NOMO-1 (cell line): ENCODE measurements around the gene STXBP5.

ENCODE experiments used
- DNase-seq, 2 experiments: peaks; one replicate each; lab custom pipeline; 2025; ENCODE audit not compliant: unreplicated experiment in 2 of 2; lab: John Stamatoyannopoulos, UW

Gene STXBP5

DNA sequence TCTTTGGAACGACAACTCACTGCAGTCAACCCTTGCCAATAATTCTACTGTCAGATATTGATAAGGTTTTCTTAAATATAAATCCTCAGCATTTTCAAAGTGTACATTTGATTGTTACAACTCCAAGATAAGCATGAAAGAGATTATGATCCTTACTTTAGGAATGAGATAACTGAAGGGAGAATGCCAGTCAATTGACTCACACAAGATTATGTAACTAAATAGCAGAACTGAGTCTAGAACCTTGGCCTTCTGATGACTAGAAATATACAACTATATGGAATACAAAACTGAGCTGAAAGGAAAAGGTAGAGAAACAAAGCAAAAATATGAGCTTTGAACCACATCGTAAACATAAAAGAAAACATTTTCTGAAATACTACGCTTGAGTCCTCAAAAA lies 26.9 kb upstream of the STXBP5 start:
- no peak for DNase-seq

GRCh38 chr6:147178355-147178754 lies 25.9 kb upstream of the STXBP5 start:
- DNase-seq = no peak

DNA sequence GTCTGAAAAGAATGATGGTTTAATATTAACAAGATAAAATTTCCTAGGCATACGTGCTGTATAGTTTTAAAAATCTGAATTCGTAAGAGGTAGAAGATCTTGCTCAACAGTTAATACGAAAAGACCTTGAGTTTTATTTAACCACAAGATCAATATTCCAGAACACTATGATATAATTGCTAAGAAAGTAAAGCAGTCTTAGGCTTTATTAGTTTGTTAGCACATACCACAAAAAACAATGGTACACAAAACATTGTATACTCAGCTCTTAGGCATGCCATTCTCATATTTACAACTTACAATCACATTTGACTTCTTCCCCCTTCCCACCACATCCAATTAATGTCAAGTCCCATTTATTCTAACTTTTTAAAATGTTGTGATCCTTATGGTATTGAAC lies 24.4 kb upstream of the STXBP5 start:
- no peak for DNase-seq

DNA sequence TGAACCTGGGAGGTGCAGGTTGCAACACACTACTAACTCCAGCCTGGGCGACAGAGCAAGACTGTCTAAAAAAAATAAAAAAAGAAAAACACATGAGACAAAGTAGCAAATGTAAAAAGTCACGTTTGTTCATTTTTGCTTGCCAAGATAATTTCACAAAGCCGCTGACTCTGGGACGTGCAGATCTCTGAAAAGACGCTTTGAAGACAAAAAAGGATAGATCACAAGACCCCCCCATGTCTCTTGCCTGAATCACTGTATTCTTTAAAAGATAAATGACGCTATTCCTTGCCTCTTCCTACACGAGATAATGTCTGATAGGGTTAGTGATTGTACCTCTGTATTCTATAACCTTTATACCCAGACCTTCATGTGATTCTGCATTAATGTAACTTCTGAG lies 23.3 kb upstream of the STXBP5 start:
- DNase-seq = no peak

GRCh38 chr6:147184379-147184778 lies 19.8 kb upstream of the STXBP5 start:
- no peak for DNase-seq

DNA sequence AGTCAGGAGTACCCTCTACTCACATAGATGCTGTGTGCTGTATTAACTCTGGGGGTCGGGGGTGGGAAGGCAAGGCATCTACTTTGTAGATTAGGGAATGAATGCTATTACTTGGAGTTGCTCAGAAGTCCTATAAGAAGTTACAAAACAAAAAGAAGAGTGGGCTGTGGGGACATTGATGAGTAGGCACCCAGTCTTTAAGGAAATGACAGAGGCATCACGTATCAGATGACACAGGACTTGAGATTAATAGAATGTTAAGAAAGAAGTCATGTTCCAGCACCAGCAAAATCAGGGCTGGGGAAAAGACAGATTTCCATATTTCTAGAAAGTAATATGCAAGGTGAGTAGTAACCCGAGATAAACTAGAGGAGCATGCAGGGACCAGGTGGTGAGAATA lies 19.0 kb upstream of the STXBP5 start:
- DNase-seq = no peak

DNA sequence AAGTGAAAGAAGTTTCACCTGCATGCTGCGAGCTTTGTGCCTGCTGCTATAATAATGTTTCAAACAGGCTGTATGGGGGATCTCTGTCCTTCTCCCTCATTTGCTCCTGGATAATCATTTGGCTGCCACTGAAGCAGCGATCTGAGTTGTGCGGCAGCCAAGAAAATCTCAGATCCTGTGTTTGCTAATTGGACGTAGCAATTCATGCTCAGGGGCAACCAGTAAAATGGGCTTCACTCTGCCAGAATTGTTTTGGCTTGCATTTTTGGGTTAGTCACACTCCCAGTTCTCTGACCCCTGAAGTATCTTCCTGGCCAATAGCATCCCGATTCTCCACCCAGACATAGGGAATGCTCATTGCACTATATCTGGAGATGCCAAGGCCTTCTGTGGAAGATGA lies 13.7 kb upstream of the STXBP5 start:
- DNase-seq = no peak

DNA sequence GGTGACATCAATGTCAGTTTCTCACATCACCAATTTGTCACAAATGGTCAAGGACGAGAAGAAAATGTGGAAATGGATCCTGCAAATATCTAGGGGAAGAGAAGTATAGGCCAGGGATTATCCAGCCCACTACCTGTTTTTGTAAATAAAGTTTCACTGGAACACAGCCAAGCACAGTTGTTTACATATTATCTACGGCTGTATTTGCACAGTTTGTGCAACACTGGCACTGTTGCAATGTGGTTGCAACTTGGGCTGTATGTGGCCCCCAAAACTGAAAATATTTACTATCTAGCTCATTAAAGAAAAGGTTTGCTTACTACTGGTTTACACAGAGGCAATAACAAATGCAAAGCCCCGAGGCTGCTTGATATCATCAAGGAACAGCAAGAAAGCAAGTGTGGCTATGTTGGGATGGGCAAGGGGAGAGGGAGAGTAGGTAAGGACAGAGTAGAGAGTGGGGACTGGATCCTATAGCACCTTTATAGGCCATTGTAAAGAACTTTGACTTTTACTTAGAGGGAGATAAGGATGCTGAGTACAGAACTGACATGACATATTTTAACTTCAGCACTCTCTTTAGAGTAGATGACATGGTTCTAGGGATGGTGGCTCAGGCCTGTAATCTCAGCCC lies 11.8 kb upstream of the STXBP5 start:
- no peak for DNase-seq

- DNase-seq = peak in 1 of 2 experiments; percentile 73
Observed at GRCh38 chr6:147194652-147195411, 9.4 kb upstream of the STXBP5 start.

- DNase-seq = peak; percentile 24 to 66
Observed at GRCh38 chr6:147195510-147195909, 8.7 kb upstream of the STXBP5 start.

- no peak for DNase-seq
Observed at GRCh38 chr6:147195987-147196386, 8.2 kb upstream of the STXBP5 start.

- no peak for DNase-seq
Observed at GRCh38 chr6:147200711-147201110, 3.5 kb upstream of the STXBP5 start.

GRCh38 chr6:147201885-147202515 lies 2.2 kb upstream of the STXBP5 start:
- peak; percentile 59 to 75 for DNase-seq

- peak; percentile 90 to 97 for DNase-seq
Observed at GRCh38 chr6:147202516-147203310, 1.5 kb upstream of the STXBP5 start.

GRCh38 chr6:147203311-147204059 lies 732 bp upstream of the STXBP5 start:
- peak; percentile 68 to 83 for DNase-seq

DNA sequence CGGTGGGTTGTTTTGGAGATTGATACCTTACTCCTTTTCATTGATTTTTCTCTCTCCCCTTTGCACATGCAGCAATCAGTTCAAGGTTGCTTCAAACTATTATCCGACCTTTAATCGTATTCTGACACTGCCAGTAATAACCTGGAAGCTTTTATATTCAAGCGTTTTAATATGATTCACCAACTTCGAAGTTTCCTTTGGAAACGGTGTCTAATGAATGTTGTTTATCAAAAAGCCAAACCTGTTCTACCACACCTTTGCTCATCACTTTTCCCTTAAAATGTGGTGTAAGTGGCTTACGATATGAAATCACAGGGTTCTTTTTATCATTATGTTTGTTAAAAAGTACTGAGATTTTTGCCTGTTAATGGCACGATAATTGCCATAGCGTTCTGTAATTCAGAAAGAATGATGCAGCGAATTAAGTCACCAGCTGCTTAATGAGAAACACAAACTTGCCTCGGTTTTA lies 660 bp downstream of the STXBP5 start:
- DNase-seq = no peak

DNA sequence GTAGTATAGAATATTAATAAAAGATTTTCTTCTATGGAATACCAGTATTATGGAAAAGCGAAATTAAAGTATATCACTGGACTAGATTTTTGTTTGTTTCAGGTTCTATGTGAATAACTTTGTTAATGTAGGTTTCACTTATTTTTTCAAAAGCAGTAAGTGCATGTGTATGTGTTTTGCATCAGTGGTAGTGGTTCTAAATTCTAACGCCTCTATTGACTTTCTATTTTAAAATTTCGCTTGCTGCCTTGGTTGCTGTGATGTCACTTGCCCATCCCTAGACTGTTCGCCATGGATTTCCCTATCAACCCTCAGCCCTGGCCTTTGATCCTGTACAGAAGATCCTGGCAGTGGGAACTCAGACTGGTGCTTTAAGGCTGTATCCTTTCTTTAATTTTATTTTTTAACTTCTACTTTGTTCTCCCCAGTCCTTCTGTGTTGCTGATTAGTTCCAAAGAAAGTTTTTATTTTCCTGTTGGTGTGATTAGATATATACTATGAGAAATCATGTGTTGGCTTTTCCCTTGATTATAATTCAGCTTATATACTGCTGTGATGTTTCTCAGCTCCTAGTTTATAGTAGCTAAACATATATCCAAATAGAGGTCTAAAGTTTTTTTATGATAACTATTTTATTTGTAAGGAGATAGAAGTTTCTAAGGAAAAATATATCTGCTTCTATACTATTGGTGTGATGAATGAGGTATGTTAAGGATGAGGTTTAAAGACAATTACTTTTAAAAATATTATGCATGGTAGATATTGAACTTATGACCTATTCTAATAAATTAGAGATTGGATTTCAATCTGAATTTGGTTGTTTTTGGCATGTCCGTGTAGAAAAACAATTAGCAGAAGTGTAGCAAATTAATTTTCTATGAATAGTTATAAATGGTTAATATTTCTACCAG lies 1.7 kb downstream of the STXBP5 start:
- peak in 1 of 2 experiments; percentile 1 for DNase-seq

DNA sequence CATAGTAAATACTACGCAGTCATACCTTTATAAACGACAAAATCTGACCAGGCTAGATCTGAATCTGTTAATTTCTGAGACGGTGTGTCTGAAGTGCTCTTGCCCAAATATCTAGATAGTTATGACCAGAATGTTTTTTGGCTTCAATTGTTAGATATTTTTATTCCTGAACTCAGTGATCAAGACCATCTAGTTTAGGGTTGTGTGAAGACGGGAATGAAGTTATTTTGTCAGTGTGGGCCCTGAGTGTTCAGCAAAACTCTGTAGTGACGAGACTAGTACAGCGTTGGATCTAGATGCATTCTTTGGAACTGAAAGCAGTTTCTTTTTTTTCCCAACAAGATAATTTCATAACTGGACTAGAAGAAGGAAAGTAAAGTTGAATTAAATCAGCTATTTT lies 3.1 kb downstream of the STXBP5 start:
- no peak for DNase-seq
